PC-9 (cell line): ENCODE measurements around the gene HTR3B. TPM values are rescaled to one million over a fixed set of nuclear protein-coding genes. Genes with fewer than 3 reads are reported as not detected.

Experiments used
- BruUV-seq: library from RNA; stranded (reverse); fragments of 400-500 nt; replicated peaks from 2 replicates; lab custom pipeline; 2021; lab: Mats Ljungman, UMichigan
- CTCF ChIA-PET: fragments of 300-600 bp; sonication (Branson Sonifier 250); formaldehyde crosslinking; loops from one replicate; lab custom pipeline; 2022; ENCODE audit warnings: antibody characterized with exemption; lab: Charles Lee
- POLR2A ChIA-PET: fragments of 300-600 bp; sonication (Branson Sonifier 250); formaldehyde crosslinking; loops from one replicate; lab custom pipeline; 2022; ENCODE audit warnings: antibody characterized with exemption; ENCODE audit not compliant: unreplicated experiment; lab: Charles Lee
- DNase-seq, 2 experiments: peaks; one replicate each; pipeline versions ENCODE4 v3.0.0 to v3.0.0-alpha.2; 2015 to 2022; ENCODE audit warnings: mixed read lengths in 1 of 2
- H2AFZ ChIP-seq: fragments of 200-600 bp; sonication (generic); 2 replicates; pipeline ENCODE4 v1.8.1; 2017; ENCODE audit warnings: antibody characterized with exemption
- H3F3A ChIP-seq: fragments of 200-600 bp; sonication (generic); 2 replicates; pipeline ENCODE4 v1.8.1; 2017; ENCODE audit warnings: antibody characterized with exemption, mild to moderate bottlenecking, low read depth; ENCODE audit not compliant: insufficient read depth
- H3K27ac ChIP-seq: fragments of 200-600 bp; sonication (generic); 2 replicates; pipeline ENCODE4 v1.6.1; 2016; ENCODE audit warnings: mixed run types
- H3K27me3 ChIP-seq: fragments of 200-600 bp; sonication (generic); 2 replicates; pipeline ENCODE4 v1.6.1; 2016; ENCODE audit warnings: low read depth, mixed run types; ENCODE audit not compliant: insufficient read depth
- H3K36me3 ChIP-seq: fragments of 200-600 bp; sonication (generic); 2 replicates; pipeline ENCODE4 v1.6.1; 2016; ENCODE audit warnings: low read depth, mixed run types
- H3K4me1 ChIP-seq: fragments of 200-600 bp; sonication (generic); replicated peaks from 2 replicates; pipeline ENCODE4 v1.6.1; 2016; ENCODE audit warnings: mixed run types; ENCODE audit not compliant: insufficient read depth
- H3K4me2 ChIP-seq: fragments of 200-600 bp; sonication (generic); 2 replicates; pipeline ENCODE4 v1.6.1; 2017; ENCODE audit warnings: mixed run types
- H3K4me3 ChIP-seq: fragments of 200-600 bp; sonication (generic); 2 replicates; pipeline ENCODE4 v1.6.1; 2016; ENCODE audit warnings: mixed run types
- H3K79me2 ChIP-seq: fragments of 200-600 bp; sonication (generic); 2 replicates; pipeline ENCODE4 v1.6.1; 2017; ENCODE audit warnings: low read depth, mixed run types
- H3K9me2 ChIP-seq: fragments of 200-600 bp; sonication (generic); 2 replicates; pipeline ENCODE4 v1.8.1; 2017; ENCODE audit warnings: mild to moderate bottlenecking; ENCODE audit not compliant: insufficient read depth
- H3K9me3 ChIP-seq: fragments of 200-600 bp; sonication (generic); 2 replicates; pipeline ENCODE4 v1.8.1; 2016; ENCODE audit warnings: low read depth; ENCODE audit not compliant: insufficient read depth
- H4K20me1 ChIP-seq: fragments of 200-600 bp; sonication (generic); 2 replicates; pipeline ENCODE4 v1.8.1; 2017; ENCODE audit not compliant: insufficient read depth
- CTCF ChIP-seq: fragments of 200-600 bp; sonication (generic); conservative IDR thresholded peaks from 2 replicates; pipeline ENCODE4 v1.6.1; 2017; ENCODE audit warnings: mixed run types, antibody characterized with exemption, mild to moderate bottlenecking, moderate library complexity
- EZH2 ChIP-seq: fragments of 200-600 bp; sonication (generic); IDR thresholded peaks from 2 replicates; pipeline ENCODE4 v1.8.0; 2017; ENCODE audit warnings: antibody characterized with exemption, low read depth
- intact Hi-C: fragments of 100-400 bp; cut with micrococcal nuclease; formaldehyde crosslinking; loops from one replicate; pipeline ENCODE4 v1.10.0; 2022; ENCODE audit not compliant: unreplicated experiment
- total RNA-seq: library from RNA; stranded (reverse); gene quantifications from 2 replicates; pipeline ENCODE4 v1.2.3, GENCODE V29; 2021

The HTR3B gene
- total RNA-seq, 1 experiment from 2014 or later: not detected

- H3K9me2 ChIP-seq: no peaks in the 10 kb centered on the region
- intact Hi-C loops: no loop called here
- no peaks in the 10 kb centered on the region for H3K9me3 ChIP-seq
- CTCF ChIA-PET: no interaction called here
- H3K79me2 ChIP-seq: no peaks in the 10 kb centered on the region
- POLR2A ChIA-PET: no interaction called here
- no peaks in the 10 kb centered on the region for H3K4me1 ChIP-seq
- no peak overlapping the region for H3K4me2 ChIP-seq
- H3F3A ChIP-seq: no peaks in the 10 kb centered on the region
- no peak overlapping the region for H2AFZ ChIP-seq
- TF ChIP-seq CTCF (no peak), EZH2 (no peak)
- no peak overlapping the region for H3K27ac ChIP-seq
- H4K20me1 ChIP-seq: no peaks in the 10 kb centered on the region
- no peaks in the 10 kb centered on the region for H3K36me3 ChIP-seq
- H3K27me3 ChIP-seq: peaks cover 99% of the 10 kb centered on the region
- no peak for DNase-seq
- no TSS peak for BruUV-seq
- H3K4me3 ChIP-seq: no peak overlapping the region
These were observed 76.2 kb downstream of the HTR3B start for GRCh38 chr11:113980785-113981184.

DNA sequence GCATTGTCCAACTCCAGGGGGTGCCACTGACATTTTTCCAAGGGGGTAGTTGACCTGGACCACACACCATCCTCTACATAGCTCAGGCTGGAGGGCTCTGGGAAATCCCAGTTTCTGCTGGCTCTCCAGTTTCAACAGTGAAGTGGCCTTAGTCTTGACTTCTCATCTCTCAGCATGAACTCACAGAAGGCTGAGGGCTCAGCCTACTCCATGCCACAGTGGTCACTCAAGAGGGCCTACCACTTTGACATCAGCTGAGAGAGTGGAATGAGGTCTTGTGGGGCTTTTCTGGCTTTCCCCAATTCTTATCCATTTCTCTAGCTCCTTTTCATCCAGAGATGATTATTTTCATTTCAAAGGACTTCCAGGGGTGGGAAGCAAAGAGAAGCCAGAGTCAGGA, 77.7 kb downstream of the HTR3B start:
- Histone ChIP-seq H3K27me3 (peaks cover 99% of the 10 kb centered on the region), H4K20me1 (no peaks in the 10 kb centered on the region), H3K9me2 (no peaks in the 10 kb centered on the region), H3K79me2 (no peaks in the 10 kb centered on the region), H3K9me3 (no peaks in the 10 kb centered on the region), H3K27ac (no peak overlapping the region), H3K4me2 (no peak overlapping the region), H3K4me3 (no peak overlapping the region), H3K4me1 (no peaks in the 10 kb centered on the region), H3K36me3 (no peaks in the 10 kb centered on the region), H2AFZ (no peak overlapping the region), H3F3A (no peaks in the 10 kb centered on the region)
- no TSS peak for BruUV-seq
- intact Hi-C loops: no loop called here
- ChIA-PET POLR2A (no interaction called here), CTCF (no interaction called here)
- TF ChIP-seq CTCF: no peak
- TF ChIP-seq EZH2: no peak
- DNase-seq: no peak

GRCh38 chr11:113984781-113985180, 80.2 kb downstream of the HTR3B start:
- CTCF ChIA-PET: no interaction called here
- no peaks in the 10 kb centered on the region for H3K36me3 ChIP-seq
- DNase-seq: no peak
- H3K9me3 ChIP-seq: no peaks in the 10 kb centered on the region
- BruUV-seq: no TSS peak
- H3F3A ChIP-seq: no peaks in the 10 kb centered on the region
- H3K4me3 ChIP-seq: no peak overlapping the region
- no peaks in the 10 kb centered on the region for H4K20me1 ChIP-seq
- no peak overlapping the region for H2AFZ ChIP-seq
- no peaks in the 10 kb centered on the region for H3K79me2 ChIP-seq
- no peak overlapping the region for H3K4me2 ChIP-seq
- POLR2A ChIA-PET: no interaction called here
- H3K27ac ChIP-seq: no peak overlapping the region
- H3K27me3 ChIP-seq: peaks cover 86% of the 10 kb centered on the region
- no peaks in the 10 kb centered on the region for H3K4me1 ChIP-seq
- intact Hi-C loops: no loop called here
- TF ChIP-seq CTCF (no peak), EZH2 (no peak)
- no peaks in the 10 kb centered on the region for H3K9me2 ChIP-seq
